Kidney glomerular epithelial cell (primary cell): ENCODE data around the gene OSBP2.

ENCODE experiments used
- DNase-seq: peaks from one replicate; lab custom pipeline; 2025; lab: John Stamatoyannopoulos, UW

Gene OSBP2

DNA sequence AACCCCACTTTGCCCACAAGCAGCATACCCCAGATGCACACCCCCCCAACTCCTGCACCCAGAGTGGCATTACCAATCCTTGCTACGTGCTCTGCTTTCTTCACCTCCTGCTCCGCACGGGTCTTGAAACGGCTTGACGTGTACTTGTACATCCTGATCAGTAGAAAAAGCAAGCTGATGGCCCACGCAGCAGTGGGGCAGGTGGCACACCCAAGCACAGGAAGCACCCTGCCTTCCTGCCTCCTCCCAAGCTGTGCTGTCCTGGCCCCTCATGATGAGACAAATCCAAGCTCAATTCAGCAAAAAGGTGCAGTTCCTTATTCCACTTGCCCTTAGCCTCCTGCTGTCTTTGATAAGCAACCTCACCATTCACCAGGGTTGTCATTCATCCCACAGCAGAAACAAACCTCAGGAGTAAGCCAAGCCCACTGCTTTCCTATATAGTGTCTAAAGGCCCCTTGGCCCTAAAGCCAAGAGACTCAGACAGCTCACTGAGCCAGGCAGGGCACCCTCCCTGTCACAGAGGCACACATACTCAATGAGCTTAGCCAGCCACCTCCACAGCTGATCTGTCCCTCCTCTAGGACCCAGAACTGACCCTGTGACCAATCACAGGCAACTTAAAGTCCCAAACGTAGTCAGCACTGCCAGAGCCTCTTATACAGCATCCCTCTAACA is 246.2 kb downstream of the OSBP2 start:
- no peak for DNase-seq

DNA sequence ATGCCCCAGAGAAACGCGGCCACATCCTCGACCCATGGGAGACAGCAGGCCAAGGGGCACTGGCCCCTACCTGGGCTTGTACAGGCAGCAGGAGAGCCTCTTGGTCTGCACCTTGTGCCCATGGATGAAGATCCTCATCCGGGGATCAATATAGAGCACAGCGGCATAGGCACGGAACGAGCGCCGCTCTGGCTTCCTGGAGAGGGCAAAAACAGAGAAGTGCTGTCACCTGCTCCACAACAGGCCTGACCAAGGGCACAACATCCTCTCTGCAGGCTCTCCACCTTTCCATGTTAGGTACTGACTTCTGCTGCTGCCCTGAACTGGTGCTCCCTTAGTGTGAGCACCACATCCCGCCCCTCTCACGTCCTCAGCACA is 246.7 kb downstream of the OSBP2 start:
- DNase-seq, result no peak

DNA sequence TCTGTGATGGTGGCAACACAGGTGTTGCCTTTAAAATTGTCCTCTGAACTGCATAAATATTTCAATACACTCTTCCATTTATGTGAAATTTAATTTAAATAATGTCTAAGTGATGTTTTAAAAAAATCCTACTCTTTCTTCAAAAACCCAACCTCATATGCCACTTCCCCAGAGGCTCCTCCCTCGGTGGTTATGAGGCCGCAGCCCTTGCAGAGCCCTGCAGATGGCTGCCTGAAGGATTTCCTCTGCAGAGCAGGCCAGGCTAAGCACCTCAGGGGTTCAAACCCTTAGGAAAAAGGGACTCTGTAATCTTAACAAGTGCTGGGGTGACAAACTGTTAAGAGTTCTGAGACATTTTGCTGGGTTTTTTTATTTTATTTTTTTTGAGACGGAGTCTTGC is 248.7 kb downstream of the OSBP2 start:
- no peak for DNase-seq

DNA sequence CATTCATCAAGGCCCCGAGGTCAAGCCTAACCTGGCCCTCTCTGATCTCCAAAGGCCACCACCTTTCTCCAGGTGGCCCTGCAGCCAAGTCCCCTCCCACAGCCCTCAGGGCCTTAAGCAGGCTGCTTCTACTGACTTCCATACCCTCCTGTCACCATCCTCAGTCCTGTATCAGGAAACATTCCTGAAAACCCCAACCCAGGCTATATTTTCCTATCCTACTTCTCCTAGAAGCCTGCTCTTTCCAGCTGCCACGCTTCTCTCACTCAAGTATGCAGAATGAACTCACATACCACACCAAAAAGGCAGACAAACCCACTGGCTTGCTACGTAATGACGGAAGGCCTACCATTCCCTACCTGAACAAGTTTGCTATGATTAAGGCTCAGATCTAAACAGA is 250.3 kb downstream of the OSBP2 start:
- DNase-seq, result no peak

DNA sequence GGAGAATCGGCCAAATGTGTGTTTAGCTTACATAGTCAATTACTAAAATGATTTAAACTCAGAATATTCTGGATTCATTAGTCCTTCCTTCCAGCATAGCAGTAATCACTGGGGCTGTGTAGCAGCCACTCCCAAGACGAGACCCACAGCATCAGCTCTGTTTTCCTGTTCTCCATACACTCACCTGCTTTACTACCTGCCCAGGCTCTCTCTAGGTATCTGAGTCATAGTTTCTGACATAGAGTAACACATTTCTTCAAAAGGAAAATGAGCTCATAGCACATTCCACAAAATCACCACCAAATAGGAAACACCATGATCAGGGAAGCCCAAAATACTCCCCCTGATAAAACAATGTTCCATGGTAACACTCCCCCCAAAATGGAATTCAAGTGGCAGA is 251.0 kb downstream of the OSBP2 start:
- peak; percentile 38 for DNase-seq

DNA sequence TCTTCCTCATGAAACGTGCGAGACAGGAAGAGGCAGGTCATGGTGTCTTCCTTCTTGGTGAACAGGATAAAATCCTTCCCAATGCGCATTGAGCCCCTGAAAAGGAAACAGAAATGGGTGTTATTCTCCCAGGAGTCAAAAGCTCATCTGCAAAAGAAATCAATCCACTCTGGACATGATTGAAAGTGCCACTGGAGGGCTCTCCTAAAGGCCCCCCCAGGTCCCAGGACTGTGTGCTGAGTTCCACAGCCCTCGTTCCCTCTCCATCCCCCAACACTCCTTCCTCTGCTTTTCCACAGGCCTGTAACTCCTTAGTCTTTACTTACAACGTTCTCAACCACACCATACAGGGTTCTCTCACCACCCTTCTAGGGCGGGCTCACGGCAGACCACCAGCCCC is 251.7 kb downstream of the OSBP2 start:
- no peak for DNase-seq

DNA sequence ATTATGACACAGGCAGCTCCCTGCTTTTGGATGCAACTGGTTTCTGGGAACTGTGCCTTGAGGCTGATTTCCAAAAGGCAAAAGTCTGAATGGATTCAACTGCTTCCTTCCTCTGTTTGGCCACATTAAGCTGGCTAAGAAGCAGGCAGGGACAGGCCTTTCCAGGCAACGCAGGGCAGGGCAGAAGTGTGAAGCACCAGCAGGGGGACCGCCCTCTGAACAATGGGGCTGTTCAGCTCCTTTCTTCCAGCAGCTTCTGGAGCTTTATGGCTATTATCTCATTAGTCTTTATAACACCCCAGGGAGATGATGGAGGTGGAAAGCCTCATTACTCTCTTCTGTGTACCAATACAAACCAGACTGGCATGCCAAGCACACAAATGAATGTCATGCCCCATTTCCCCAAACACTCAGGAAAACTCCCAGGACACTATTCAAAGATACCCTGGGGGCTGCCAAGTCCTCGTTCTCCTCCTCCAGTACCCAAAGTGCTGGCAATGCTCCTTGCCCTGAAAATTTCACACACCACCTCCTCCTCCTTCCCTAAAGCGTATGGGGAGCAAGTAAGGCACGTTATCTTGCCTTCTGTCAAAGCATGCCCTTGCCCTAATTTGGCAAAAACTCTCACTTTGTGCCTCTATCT is 252.6 kb downstream of the OSBP2 start:
- no peak for DNase-seq

DNA sequence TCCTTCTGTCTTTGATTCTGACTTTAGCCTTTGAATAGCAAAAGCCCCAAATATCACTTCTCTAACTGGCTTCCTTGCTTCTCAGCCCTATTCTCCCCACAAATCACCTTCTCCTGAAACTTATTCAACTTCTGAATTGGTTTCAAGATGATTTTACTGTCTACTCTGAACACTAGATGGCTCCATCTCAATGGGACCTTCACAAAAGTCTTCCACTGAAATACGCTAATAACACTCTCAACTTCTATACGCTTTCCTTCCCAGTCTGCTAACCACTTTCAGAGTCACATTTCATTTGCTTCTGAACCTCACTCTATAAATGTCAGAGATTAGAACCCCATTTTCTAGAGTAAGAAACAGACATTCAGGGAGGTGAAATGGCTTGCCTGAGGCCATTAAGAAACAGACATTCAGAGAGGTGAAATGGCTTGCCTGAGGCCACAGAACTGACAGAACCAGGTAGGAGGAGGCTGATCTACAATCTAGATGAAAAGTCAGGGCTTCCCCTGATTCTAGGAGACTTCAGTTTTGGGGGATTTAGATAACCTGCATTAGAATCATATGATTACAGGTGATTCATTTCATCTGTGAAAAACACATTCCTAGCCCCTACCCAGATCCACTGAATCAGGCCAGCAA is 253.3 kb downstream of the OSBP2 start:
- DNase-seq, result peak; percentile 50

DNA sequence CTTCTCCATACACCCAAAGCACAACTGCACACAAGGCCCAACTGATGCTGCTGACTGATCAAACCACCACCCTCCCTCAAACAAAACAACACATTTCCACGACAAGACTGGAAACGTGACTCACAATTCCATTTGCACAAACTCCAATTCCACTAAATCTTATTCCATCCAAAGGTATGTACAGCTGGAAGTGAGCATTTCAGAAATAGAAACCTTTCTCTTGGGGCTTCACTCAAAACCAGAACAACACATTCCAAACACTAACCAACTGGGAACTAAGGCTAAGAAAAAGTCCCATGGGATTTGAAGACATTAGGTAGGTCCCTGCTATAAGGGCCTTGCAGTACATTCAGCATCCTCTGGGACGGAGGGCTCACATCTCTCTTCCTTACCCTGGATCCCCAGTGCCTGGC is 254.3 kb downstream of the OSBP2 start:
- no peak for DNase-seq

DNA sequence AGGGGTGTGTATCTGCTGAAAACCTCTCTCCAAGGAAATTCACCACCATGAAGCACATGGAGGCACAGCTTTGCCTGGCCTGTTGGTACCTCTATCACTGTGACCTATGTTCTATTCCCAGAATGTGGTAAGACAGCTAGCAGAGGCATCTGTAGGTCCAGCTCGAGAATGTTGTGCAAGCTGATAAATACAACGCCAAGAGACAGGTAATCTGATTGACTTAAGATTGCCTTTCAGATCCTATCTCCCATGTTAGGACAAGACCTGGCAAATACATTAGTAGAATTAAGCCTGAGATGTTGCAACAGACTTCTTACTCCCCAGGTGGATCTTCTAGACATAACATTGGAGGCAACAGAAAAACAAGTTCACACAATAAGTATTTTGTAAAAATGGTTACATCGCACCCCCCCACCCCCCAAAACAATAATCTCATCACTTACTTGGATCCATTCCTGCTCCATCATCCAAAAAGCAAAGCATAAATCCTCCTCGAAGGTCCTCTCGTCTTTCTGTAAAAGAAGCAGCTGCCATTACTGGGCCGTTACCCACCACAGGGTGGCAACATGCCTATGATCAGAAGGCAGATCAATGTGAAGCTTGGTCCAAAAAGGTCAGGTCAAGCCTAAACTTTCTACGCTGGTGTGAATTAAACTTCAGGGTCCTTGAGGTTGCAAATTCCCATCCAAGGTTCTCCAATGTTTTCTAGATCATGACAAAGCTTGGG is 255.4 kb downstream of the OSBP2 start:
- DNase-seq, result no peak

DNA sequence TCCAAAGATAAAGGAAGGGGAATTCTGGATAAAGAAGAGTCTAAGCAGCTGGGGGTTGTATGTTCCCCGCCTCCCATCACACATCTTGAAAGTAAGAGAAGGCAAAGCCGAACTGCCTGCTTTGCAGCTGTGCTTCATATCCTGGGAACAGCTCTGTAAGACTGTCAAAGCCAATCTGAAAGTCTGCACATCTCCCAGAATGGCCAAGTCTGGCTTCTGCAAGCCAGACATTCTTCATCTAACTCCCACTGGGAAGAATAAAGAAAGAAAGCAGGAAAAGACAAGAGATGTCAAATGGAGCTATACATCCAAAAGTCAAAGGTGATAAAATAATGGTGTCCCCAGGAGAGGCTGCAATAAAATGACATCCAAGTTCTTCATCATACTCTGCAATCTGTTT is 258.5 kb downstream of the OSBP2 start:
- no peak for DNase-seq

DNA sequence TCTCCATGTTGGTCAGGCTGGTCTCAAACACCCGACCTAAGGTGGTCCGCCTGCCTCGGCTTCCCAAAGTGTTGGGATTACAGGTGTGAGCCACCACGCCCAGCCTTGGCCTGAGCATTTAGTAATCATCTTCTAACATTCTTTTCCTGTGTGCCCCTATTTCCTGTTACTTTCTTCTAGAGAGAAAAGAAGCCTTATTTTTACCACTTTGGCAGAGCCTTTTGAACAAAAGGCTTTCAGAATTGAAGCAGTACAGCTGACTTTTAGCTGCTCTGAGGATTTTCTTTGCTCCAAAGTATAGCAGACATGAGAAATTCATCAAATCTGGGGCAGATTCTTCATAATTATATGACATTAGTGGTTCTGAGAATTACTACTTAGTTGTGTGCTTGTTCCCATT is 260.5 kb downstream of the OSBP2 start:
- DNase-seq, result no peak
